Activated naive CD4-positive, alpha-beta T cell treated with Interleukin-2 at 50 U/mL for 16 hours (primary cell): ENCODE measurements around the gene LRRFIP1.
"Not testable (repeated sequence)": the region's sequence is repeated elsewhere in the genome, so short reads cannot be mapped to it uniquely, and the experiment has no call there.

Source experiments
- DNase-seq: peaks from one replicate; pipeline ENCODE4 v3.0.0-alpha.2; 2020

Gene LRRFIP1

DNA sequence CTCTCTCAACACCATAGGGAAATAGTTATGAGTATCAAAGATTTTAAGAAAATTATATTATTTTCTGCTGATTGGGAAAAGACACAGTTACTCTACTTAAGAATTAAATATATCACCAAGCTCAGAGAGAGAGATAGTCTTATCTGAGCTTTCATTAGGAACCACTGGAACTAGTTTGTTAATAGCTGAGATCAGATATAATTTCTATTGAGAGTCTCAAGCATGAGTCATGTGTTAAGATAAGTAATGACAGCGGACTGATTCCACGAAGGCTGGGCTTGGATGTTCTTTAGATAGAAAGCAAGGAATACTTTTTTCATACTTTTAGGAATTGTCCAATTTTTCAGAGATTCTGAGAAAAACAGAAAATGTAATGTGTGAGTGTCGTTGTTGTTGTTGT lies 126.8 kb downstream of the LRRFIP1 start:
- no peak for DNase-seq

- no peak for DNase-seq
These were observed 127.3 kb downstream of the LRRFIP1 start for GRCh38 chr2:237754626-237755248.

DNA sequence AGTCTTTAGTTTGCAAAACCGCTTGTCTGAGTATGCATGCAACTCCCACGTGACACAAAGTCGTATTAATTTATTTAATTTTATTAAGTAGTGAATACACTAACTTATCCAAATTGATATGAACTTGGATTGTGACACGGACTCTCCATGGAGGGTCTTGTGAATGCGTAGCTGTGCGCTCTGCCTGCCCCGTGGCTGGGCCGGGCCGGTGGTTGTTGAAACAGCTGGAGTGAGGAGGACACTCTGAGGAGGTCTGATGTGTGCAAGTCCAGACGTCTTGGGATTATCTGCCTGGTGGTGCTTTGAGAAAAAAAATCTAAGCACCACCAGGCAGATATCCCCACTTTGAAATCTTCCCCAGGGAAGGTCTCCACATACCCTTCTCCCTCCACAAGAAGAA lies 130.2 kb downstream of the LRRFIP1 start:
- DNase-seq = no peak

DNA sequence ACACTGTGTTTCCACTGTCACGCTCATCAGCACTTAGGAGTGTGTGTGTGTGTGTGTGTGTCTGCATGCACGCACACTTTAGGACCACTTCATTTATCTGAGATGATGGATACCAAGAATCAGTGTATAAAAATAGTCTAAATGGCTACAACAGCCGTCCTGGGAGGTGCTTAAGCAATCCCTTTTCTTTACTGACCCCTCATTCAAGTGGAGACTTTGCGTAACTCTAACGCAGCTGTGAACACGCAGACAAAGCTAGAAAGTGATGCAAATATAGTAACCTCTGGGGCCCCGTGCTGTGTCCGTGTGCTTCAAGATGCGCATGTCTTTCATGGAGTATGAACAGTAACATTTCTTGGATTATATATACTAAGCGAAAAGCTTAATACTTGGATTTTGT lies 130.8 kb downstream of the LRRFIP1 start:
- no peak for DNase-seq

DNA sequence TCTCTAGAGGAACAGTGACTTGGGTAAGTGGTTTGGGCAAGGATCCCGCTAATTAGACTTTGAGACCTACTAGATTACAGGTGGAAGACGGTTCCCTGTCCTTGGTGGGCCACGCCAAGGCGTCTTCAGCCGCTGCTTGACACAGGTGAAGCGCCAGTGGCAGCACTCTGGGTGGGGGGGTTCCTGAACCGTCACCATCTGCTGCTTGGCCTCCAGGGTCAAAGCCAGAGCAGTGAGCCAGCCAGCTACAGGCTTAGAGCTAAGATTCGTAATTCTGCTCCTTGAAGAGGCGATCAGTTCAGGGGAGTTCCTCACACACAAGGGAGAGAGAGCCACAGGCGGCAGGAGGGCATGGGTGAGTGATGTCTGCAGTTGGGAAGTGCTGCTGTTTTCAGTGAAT lies 131.8 kb downstream of the LRRFIP1 start:
- no peak for DNase-seq

DNA sequence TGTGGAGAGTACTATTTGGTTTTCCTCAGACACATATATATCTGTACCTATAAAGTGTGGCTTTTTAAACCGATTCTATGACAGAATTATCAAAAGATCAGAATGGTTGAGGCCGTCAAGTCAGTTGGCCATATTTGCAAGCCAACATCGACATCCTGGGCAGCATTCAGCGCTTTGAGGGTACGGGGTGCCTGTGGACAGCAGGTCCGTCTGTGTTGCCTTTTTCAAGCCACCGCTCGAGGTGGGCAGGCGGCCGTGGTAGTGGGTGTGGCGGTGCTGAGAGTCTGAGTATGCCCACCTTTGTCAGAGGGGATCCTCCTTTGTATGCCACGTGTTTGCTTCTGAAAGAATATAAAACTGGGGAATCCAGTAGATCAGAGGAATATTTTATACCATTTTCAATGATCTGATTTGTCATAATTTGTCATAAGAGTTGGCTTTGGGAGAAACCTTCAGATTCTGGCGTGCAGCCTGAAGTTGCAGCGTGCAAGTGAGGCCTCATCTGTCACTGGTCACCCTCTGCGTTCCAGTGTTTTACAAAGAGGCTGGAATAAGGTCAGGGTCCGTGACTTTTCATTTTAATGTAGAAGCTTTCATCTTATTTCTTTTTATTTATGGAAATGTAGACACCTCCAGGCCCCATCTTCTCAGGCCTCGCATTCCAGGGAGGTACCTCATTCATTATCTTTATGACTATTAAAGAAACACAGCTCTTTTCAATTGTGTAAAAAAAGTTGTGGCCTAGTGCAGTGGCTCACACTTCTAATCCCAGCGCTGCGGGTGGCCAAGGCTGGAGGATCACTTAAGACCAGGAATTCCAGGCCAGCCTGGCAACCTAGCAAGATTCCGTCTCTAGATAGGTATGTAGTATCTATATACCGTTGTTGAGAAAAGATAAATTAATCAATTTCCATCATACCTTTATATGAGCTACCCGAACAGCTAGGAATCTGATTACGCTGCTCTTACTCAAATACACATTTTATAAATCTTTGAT lies 133.4 kb downstream of the LRRFIP1 start:
- no peak for DNase-seq

DNA sequence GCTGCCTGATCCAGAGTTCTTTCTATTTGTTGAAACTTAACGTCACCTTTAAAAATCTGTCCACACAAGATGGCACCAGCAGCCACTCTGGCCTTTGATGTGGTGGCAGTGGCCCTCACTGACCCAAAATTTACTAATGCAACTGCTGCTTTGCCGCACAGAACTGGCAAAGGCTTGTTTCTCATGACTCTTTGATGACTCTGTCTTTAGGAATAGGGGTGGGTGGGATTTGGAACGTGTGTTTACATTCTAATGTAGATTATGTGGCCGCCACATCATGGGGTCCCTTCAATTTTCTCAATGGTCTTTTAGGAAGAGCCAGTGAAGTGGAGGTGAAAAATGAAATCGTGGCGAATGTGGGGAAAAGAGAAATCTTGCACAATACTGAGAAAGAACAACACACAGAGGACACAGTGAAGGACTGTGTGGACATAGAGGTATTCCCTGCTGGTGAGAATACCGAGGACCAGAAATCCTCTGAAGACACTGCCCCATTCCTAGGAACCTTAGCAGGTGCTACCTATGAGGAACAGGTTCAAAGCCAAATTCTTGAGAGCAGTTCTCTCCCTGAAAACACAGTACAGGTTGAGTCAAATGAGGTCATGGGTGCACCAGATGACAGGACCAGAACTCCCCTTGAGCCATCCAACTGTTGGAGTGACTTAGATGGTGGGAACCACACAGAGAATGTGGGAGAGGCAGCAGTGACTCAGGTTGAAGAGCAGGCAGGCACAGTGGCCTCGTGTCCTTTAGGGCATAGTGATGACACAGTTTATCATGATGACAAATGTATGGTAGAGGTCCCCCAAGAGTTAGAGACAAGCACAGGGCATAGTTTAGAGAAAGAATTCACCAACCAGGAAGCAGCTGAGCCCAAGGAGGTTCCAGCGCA lies 135.2 kb downstream of the LRRFIP1 start:
- not testable (repeated sequence) for DNase-seq

- no peak for DNase-seq
These were observed 136.4 kb downstream of the LRRFIP1 start for GRCh38 chr2:237763812-237764211.

DNA sequence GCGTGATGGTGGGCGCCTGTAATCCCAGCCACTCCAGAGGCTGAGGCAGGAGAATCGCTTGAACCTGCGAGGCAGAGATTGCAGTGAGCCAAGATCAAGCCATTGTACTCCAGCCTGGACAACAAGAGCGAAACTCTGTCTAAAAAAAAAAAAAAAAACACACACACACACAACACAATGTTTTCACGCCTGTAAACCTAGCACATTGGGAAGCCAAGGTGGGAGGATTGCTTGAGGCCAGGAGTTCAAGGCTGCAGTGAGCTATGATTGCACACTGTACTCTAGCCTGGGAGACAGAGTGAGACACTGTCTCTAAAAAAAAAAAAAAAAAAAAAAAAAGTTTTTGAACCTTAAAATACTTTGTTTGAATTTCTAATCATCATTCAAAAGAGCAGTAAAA lies 137.7 kb downstream of the LRRFIP1 start:
- DNase-seq = not testable (repeated sequence)

- no peak for DNase-seq
These were observed 138.5 kb downstream of the LRRFIP1 start for GRCh38 chr2:237765875-237766274.

GRCh38 chr2:237766340-237766739 lies 139.0 kb downstream of the LRRFIP1 start:
- no peak for DNase-seq

- no peak for DNase-seq
These were observed 145.1 kb downstream of the LRRFIP1 start for GRCh38 chr2:237772513-237772912.

GRCh38 chr2:237773826-237774225 lies 146.4 kb downstream of the LRRFIP1 start:
- no peak for DNase-seq

GRCh38 chr2:237774811-237775553 lies 147.6 kb downstream of the LRRFIP1 start:
- DNase-seq = peak; percentile 42

- DNase-seq = no peak
These were observed 152.1 kb downstream of the LRRFIP1 start for GRCh38 chr2:237779521-237779920.

DNA sequence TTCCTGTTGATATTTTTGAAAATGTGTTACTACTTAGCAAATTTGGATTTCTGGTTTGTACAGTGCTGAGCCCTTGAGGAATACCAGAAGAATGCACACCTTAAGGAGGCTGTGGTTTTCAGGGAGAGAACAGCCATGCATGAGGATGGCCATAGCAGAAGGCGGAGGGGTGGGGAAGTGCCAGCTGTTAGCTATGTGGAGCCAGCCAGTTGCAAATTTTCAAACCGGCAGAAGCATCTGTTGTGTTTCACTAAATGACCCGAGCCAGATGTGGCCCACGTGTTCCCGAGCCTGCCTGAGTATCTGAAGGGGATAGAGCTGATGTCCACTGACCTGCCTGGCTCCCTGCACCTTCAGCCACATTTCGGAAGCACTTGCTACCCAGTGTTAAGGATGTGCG lies 154.8 kb downstream of the LRRFIP1 start:
- no peak for DNase-seq

GRCh38 chr2:237783678-237784077 lies 156.3 kb downstream of the LRRFIP1 start:
- DNase-seq = not testable (repeated sequence)

- DNase-seq = no peak
These were observed 159.5 kb downstream of the LRRFIP1 start for GRCh38 chr2:237786936-237787335.

GRCh38 chr2:237790353-237790752 lies 163.0 kb downstream of the LRRFIP1 start:
- DNase-seq = no peak

GRCh38 chr2:237791977-237792727 lies 164.8 kb downstream of the LRRFIP1 start:
- no peak for DNase-seq

- DNase-seq = no peak
These were observed 169.9 kb downstream of the LRRFIP1 start for GRCh38 chr2:237797253-237797652.
